Ascending aorta (tissue), 2 donors: ENCODE results near the gene SC5D. TPM values are rescaled to one million over a fixed set of nuclear protein-coding genes. Genes with fewer than 3 reads are reported as not detected.

Experiments
- DNase-seq, 2 donors: peaks; one replicate each; pipeline ENCODE4 v3.0.0-alpha.2; 2019; ENCODE audit warnings: low spot score in 2 of 2
- H3K27ac ChIP-seq, 2 donors: fragments of 200-600 bp; sonication (generic); one replicate each; pipeline ENCODE4 v1.5.1; 2016 to 2017; ENCODE audit warnings: mild to moderate bottlenecking in 1 of 2
- H3K27me3 ChIP-seq: fragments of 200-600 bp; sonication (generic); one replicate; pipeline ENCODE4 v1.5.1; 2017
- H3K36me3 ChIP-seq, 2 donors: fragments of 200-600 bp; sonication (generic); one replicate each; pipeline ENCODE4 v1.5.1; 2016
- H3K4me1 ChIP-seq, 2 donors: fragments of 200-600 bp; sonication (generic); one replicate each; pipeline ENCODE4 v1.5.1; 2016 to 2017; ENCODE audit warnings: mild to moderate bottlenecking in 1 of 2
- H3K4me3 ChIP-seq, 2 donors: fragments of 200-600 bp; sonication (generic); one replicate each; pipeline ENCODE4 v1.5.1; 2016 to 2017; ENCODE audit warnings: mild to moderate bottlenecking in 1 of 2
- H3K9me3 ChIP-seq, 2 donors: fragments of 200-600 bp; sonication (generic); one replicate each; pipeline ENCODE4 v1.5.1; 2016
- CTCF ChIP-seq, 3 experiments: fragments of 200-600 bp in 2 of 3; fragments of 450-650 bp in 1 of 3; sonication (generic) in 2 of 3; IDR thresholded peaks; one replicate each; pipeline ENCODE4 v1.5.1; 2016 to 2019; ENCODE audit warnings: antibody characterized with exemption in 3 of 3, mild to moderate bottlenecking in 1 of 3, moderate library complexity in 1 of 3
- intact Hi-C: fragments of 100-400 bp; cut with DNase I; formaldehyde crosslinking; loops from one replicate; pipeline ENCODE4 v1.15.1; 2023
- total RNA-seq: library from RNA; depleted of rRNA; stranded (reverse); fragments of >200 nt; gene quantifications from one replicate; pipeline ENCODE4 v1.1.0, GENCODE V29; 2016

Gene SC5D
- total RNA-seq, 1 donor from 2014 or later, result 18.8 TPM

GRCh38 chr11:121337078-121337477 is 44.5 kb downstream of the SC5D start:
- intact Hi-C loops, result no loop called here
- H3K9me3 ChIP-seq, result no peaks in the 10 kb centered on the region
- TF ChIP-seq CTCF (IDR thresholded peaks at IDR 0.05), result no peak
- no peak overlapping the region for H3K4me3 ChIP-seq
- H3K27ac ChIP-seq, result no peak overlapping the region
- no peaks in the 10 kb centered on the region for H3K4me1 ChIP-seq
- H3K36me3 ChIP-seq, result no peaks in the 10 kb centered on the region
- H3K27me3 ChIP-seq, result no peaks in the 10 kb centered on the region
- no peak for DNase-seq

GRCh38 chr11:121337740-121338272 is 45.2 kb downstream of the SC5D start:
- no peak overlapping the region for H3K4me3 ChIP-seq
- no peak for TF ChIP-seq CTCF (IDR thresholded peaks at IDR 0.05)
- H3K27ac ChIP-seq, result no peak overlapping the region
- intact Hi-C loops, result no loop called here
- no peaks in the 10 kb centered on the region for H3K36me3 ChIP-seq
- no peak for DNase-seq
- no peaks in the 10 kb centered on the region for H3K4me1 ChIP-seq
- no peaks in the 10 kb centered on the region for H3K27me3 ChIP-seq
- H3K9me3 ChIP-seq, result no peaks in the 10 kb centered on the region

- intact Hi-C loops, result no loop called here
- TF ChIP-seq CTCF (IDR thresholded peaks at IDR 0.05), result no peak
- no peaks in the 10 kb centered on the region for H3K9me3 ChIP-seq
- DNase-seq, result no peak
- H3K4me1 ChIP-seq, result no peaks in the 10 kb centered on the region
- H3K36me3 ChIP-seq, result no peaks in the 10 kb centered on the region
- no peaks in the 10 kb centered on the region for H3K27me3 ChIP-seq
- no peak overlapping the region for H3K4me3 ChIP-seq
- H3K27ac ChIP-seq, result no peak overlapping the region
Observed at GRCh38 chr11:121338536-121338935, 46.0 kb downstream of the SC5D start.

GRCh38 chr11:121340032-121340580 is 47.5 kb downstream of the SC5D start:
- Histone ChIP-seq H3K9me3 (no peaks in the 10 kb centered on the region), H3K4me3 (no peak overlapping the region), H3K36me3 (no peaks in the 10 kb centered on the region), H3K4me1 (no peaks in the 10 kb centered on the region), H3K27ac (no peak overlapping the region), H3K27me3 (no peaks in the 10 kb centered on the region)
- intact Hi-C loops, result no loop called here
- no peak for TF ChIP-seq CTCF (IDR thresholded peaks at IDR 0.05)
- no peak for DNase-seq

- no peak for TF ChIP-seq CTCF (IDR thresholded peaks at IDR 0.05)
- Histone ChIP-seq H3K9me3 (no peaks in the 10 kb centered on the region), H3K4me1 (no peaks in the 10 kb centered on the region), H3K36me3 (no peaks in the 10 kb centered on the region), H3K27ac (no peak overlapping the region), H3K4me3 (no peak overlapping the region), H3K27me3 (no peaks in the 10 kb centered on the region)
- intact Hi-C loops, result no loop called here
- DNase-seq, result no peak
Observed at GRCh38 chr11:121341609-121342008, 49.0 kb downstream of the SC5D start.

- no peaks in the 10 kb centered on the region for H3K4me1 ChIP-seq
- intact Hi-C loops, result no loop called here
Observed at GRCh38 chr11:121344824-121345223, 52.3 kb downstream of the SC5D start.

More at GRCh38 chr11:121344824-121345223, 52.3 kb downstream of the SC5D start:
- Histone ChIP-seq H3K9me3 (no peaks in the 10 kb centered on the region), H3K4me3 (no peak overlapping the region), H3K27ac (no peak overlapping the region), H3K36me3 (no peaks in the 10 kb centered on the region), H3K27me3 (no peaks in the 10 kb centered on the region)
- no peak for TF ChIP-seq CTCF (IDR thresholded peaks at IDR 0.05)
- DNase-seq, result no peak
